Endothelial cell of umbilical vein (primary cell): ENCODE results near the gene OXSR1.

Experiments
- CTCF ChIP-seq, 2 donors: IDR thresholded peaks; 1 replicate in 1 of 2; 2 replicates in 1 of 2; pipeline ENCODE4 v1.5.1; 2011; ENCODE audit warnings: low read length in 2 of 2, mild to moderate bottlenecking in 2 of 2, moderate library complexity in 2 of 2, control low read depth in 1 of 2, inconsistent platforms in 1 of 2, low read depth in 1 of 2; ENCODE audit not compliant: insufficient read depth in 1 of 2; ENCODE audit errors: extremely low read depth in 1 of 2
- EZH2 ChIP-seq: IDR thresholded peaks from 2 replicates; pipeline ENCODE4 v1.6.1; 2012; ENCODE audit warnings: borderline replicate concordance, low read depth, mild to moderate bottlenecking, moderate library complexity, low read length, inconsistent platforms; ENCODE audit not compliant: severe bottlenecking
- FOS ChIP-seq: IDR thresholded peaks from 2 replicates; pipeline ENCODE4 v1.6.1; 2011; ENCODE audit warnings: mild to moderate bottlenecking, low read length, moderate library complexity, borderline replicate concordance; ENCODE audit not compliant: insufficient read depth
- MAX ChIP-seq: IDR thresholded peaks from 2 replicates; pipeline ENCODE4 v1.6.1; 2011; ENCODE audit not compliant: insufficient read depth, insufficient read length
- MYC ChIP-seq: IDR thresholded peaks from one replicate; pipeline ENCODE4 v1.6.1; 2011; ENCODE audit warnings: mild to moderate bottlenecking, low read depth, low read length
- POLR2A ChIP-seq: IDR thresholded peaks from 2 replicates; pipeline ENCODE4 v1.6.1; 2012; ENCODE audit warnings: low read depth, mild to moderate bottlenecking, control low read depth, low read length
- POLR2AphosphoS5 ChIP-seq: IDR thresholded peaks from 2 replicates; pipeline ENCODE4 v1.6.1; 2012; ENCODE audit warnings: low read depth, mild to moderate bottlenecking, control low read depth, low read length, moderate library complexity; ENCODE audit not compliant: insufficient read depth

GRCh38 chr3:38126121-38126892, 39.0 kb upstream of the OXSR1 start:
- TF ChIP-seq CTCF (IDR thresholded peaks at IDR 0.05; ENCODE audit: extremely low read depth in 1 of 2, insufficient read depth in 1 of 2, low read depth in 1 of 2, low read length in 2 of 2) (no peak), POLR2A (no peak), MYC (no peak), EZH2 (no peak), POLR2AphosphoS5 (no peak), FOS (no peak), MAX (no peak)
